NCI-H146 (cell line): ENCODE measurements around the gene TMEM248.
"Not testable (repeated sequence)": the region's sequence is repeated elsewhere in the genome, so short reads cannot be mapped to it uniquely, and the experiment has no call there.

Source experiments
- DNase-seq: peaks from one replicate; lab custom pipeline; 2025; lab: John Stamatoyannopoulos, UW

TMEM248 gene, protein sequence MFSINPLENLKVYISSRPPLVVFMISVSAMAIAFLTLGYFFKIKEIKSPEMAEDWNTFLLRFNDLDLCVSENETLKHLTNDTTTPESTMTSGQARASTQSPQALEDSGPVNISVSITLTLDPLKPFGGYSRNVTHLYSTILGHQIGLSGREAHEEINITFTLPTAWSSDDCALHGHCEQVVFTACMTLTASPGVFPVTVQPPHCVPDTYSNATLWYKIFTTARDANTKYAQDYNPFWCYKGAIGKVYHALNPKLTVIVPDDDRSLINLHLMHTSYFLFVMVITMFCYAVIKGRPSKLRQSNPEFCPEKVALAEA

DNA sequence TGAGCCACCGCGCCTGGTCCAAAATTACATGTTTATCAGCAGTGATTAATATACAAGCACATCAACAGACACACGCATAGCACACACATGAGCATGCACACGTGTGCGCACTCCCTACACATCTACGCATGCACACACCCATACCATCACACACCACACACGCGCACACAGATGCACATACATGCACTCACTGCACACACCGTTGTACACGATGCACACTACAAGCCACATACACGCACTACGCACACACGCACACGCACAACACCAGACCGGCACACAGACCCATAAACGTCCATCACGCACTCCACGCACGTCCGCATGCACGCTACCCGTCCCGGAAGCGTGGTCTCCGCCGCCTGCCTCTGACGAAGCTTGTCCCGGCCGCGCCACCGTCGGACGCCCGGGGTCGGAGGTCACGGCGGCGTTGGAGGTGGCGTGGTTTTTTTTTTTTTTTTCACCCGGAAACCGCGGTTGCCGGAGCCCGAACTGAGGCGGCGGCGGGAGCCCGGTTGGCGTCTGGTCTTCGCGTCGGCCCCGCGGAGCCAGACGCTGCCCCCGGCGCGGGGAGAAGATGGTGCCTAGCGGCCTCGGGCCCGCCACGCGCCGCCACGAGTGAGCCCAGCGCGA, at the start of gene TMEM248:
Gene TMEM248 (plus strand): TSS at position 457 of the 627 bp plus-strand sequence. CDS start 20,641 bp downstream, outside the sequence.
- peak; percentile 90 for DNase-seq

DNA sequence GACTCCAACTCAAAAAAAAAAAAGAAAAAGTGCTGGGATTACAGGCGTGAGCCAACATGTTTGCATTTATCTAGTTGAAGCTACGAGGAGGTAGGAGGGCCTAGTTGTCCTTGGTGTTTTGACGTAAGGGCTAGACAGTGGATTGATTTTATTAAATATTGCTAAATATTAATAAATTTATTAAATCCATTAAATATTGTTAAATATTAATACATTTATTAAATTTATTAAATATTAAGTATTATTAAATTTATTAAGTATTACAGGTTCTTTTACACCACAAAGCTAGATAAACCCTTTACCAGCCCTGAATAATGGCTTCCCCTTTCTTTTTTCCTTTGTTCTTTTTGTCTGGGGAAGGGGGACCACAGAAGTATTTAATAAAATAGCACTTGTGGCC, 47.5 kb upstream of the TMEM248 start:
- DNase-seq, result no peak

- DNase-seq, result no peak
Measured at GRCh38 chr7:66877577-66878300, 43.3 kb upstream of the TMEM248 start.

GRCh38 chr7:66878301-66878685, 42.7 kb upstream of the TMEM248 start:
- not testable (repeated sequence) for DNase-seq

- no peak for DNase-seq
Measured at GRCh38 chr7:66880053-66880452, 41.0 kb upstream of the TMEM248 start.

DNA sequence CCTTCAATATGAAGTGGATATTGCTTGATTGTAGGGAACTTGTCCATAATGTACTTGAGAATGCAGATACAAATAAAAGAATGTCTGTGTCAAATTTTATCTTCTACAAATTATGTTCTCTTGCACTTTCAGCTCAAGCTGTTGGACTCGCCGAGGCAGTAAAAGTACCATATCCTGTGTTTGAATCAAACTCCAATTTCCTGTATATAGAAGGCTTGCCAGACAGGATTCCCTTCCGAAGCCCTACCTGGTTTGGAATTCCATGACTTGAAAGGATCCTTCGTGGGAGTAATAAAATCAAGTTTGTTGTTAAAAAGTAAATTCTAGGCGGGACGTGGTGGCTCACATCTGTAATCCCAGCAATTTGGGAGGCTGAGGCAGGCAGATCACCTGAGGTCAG, 40.4 kb upstream of the TMEM248 start:
- DNase-seq, result not testable (repeated sequence)

DNA sequence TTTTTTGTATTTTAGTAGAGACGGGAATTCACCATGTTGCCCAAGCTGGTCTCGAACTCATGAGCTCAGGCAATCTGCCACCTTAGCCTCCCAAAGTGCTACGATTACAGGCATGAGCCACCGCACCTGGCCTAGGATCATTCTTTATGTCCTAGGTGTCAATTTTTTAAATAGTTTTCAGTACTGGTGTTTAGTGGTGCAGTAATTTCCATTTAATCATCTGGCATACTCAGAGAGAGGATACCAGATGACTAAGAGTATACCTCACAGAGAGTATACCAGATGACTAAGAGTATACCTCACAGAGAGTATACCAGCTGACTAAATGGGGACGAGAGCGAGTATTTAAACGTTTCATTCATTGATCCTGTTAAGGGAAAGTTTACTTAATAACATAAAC, 37.3 kb upstream of the TMEM248 start:
- no peak for DNase-seq

- DNase-seq, result not testable (repeated sequence)
Measured at GRCh38 chr7:66884556-66884955, 36.5 kb upstream of the TMEM248 start.

DNA sequence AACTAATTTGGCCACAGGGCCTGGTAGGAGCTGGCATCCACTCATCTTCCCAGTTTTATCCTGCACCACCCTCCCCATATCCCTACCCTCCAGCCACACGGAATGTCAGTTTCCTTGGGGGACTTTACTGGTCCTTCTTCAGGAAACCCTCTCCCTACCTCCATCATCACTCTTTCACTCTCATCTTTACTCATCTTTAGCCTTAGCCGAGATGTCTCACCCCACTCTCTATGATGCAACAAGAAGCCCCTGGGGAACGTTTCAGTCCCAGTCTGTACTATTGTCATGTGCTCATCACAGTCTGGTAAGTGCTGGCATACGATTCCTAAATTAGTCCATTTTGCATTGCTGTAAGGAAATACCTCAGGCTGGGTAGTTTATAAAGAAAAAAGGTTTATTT, 34.9 kb upstream of the TMEM248 start:
- no peak for DNase-seq

DNA sequence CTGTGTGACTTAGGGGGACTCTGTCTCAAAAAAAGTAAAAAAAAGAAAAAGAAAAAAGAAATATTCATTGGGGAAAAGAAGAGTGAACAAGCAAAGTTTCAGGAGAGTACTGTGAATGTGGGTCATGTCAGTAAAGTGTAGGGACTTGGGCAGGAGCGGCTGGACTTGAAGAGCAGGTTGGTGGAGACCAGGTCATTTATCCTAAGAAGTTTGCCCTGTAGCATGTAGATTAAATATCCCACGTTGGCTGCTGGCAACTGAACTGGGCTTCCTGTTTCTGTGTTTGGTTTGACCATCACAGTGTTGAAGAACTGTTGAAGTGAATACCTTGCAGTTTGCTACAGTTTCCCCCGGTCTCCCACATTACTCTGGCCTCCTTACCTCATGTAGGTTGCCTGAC, 32.8 kb upstream of the TMEM248 start:
- not testable (repeated sequence) for DNase-seq

DNA sequence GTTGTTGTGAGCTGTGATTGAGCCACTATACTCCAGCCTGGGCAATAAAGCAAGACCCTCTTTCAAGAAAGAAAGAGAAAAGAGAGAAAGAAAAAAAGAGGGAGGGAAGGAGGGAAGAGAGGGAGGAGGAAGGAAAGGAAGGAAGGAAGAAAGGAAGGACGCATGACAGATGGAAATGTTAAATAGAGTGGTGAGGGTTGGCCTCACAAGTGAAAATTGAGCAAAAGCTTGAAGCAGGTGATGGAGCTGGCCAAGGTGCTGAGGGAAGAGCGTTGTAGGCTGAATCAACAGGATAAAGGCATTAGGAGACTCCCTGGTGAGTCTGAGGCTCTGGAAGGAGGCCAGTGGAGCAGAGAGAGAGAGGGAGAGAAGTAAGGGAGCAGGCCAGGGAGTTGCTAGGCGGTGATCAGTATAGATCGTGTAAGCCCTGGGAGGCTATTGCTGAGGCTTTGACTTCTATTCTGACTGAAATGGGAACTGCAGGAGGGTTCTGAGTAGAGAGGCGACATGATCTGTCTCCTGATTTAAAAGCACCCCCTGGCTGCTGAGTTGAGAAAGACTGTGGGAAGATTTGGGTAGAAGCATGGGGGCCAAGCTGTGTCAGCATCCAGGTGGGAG, 26.5 kb upstream of the TMEM248 start:
- no peak for DNase-seq

DNA sequence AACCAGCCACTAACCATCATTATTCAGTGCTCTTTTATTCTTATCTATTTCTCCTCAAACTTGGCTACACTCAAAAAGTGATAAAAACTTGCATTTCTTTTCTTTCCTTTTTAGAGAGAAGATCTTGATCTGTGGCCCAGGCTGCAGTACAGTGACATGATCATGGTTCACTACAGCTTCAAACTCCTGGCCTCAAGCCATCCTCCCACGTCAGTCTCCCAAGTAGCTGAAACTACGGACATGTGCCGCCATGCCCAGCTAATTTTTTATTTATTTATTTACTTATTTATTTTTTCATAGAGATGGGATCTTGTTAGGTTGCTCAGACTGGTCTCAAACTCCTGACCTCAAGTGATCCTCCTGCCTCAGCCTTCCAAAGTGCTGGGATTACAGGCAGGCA, 24.6 kb upstream of the TMEM248 start:
- no peak for DNase-seq

DNA sequence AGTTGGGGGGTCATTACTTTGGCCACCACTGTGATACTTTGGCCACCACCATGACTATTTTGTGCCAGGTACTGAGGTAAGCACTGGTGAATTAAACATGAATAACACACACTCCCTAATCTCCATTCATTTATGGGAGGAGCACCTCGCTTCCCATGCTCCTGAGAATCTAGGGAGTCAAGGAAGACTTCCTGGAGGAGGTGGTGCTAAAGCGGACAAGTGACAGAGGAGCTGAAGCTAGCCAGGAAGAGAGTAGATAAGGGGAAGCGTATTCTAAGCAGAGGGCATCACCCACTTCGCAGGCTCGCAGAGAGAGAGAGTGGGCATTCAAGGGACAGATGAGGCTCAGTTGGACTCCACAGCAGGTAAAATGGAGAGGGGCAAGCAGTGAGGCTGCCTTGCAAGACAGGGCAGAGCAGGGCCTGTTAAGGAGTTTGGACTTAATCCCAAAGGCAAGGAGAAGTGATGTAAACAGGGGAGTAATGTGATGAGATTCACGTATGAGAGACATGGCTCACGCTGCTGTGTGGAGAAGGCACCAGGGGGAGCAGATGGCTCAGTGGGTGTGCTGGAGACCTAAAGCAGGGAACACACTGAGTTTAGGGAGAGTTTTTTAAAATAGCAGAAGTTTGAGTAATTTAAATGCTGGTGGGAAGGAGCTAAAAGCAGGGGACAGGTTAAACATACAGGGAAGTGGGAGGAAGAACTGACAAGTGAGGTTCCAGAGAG, 21.3 kb upstream of the TMEM248 start:
- no peak for DNase-seq

DNA sequence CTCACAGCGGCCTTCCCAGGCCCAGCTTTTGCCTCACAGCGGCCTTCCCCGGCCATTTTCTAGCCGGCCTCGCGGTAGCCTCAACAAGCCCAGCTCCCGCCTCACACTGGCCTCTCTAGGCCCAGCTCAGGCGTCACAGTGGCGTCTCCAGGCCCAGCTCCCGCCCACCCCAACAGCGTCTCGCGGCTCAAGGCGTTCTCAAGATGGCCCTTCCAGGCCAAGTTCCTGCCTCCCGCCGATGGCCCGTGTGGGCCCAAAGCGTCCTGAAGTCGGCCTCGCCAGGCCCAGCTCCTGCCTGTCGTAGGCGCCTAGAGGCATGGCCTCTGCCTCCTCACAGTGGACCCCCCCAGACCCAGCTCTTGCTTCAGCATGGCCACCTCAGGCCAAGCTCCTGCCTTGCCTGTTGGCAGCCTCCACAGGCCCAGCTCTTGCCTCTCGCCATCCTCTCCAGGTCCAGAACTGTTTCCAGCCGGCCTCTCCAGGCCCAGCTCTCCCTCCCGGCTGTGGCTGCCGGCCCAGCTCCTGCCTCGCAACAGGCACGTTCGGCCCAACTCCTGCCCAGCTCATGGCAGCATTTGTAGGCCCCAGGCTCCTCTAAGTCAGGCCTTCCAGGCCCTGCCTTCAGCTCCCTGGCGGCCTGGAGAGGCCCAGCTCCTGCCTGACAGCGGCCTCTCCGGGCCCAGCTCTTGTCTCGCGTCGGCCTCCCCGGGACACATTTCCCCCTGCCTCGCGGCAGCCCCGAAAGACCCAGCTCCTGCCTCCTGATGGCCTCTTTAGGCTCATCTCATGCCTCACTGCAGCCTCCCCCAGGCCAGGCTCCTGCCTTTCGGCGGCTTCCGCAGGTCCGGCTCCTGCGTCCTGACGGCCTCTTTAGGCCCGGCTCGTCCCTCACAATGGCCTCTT, 18.8 kb upstream of the TMEM248 start:
- DNase-seq, result no peak

- DNase-seq, result no peak
Measured at GRCh38 chr7:66902844-66903180, 18.2 kb upstream of the TMEM248 start.

- DNase-seq, result no peak
Measured at GRCh38 chr7:66903360-66904062, 17.5 kb upstream of the TMEM248 start.

DNA sequence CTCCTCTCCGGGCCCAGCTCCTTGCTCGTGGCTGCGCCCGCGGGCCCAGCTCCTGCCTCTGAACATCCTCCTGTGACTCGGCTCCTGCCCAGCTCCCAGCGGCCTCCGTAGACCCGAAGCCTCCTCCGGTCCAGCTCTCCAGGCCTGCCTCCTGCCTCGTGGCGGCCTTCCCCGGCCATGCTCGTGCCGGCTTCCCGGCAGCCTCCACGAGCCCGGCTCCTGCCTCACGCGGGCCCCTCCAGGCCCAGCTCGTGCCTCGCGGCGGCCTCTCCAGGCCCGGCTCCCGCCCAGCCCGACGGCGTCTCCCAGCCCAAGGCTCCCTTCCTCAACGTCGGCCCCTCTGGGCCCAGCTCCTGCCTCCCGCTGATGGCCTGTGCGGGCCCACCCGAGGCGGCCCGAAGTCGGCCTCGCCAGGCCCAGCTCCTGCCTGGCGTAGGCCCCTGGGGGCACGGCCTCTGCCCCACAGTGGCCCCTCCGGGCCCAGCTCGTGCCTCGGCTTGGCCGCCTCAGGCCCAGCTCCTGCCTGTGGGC, 16.9 kb upstream of the TMEM248 start:
- DNase-seq, result no peak

GRCh38 chr7:66905278-66905677, 15.7 kb upstream of the TMEM248 start:
- no peak for DNase-seq

- no peak for DNase-seq
Measured at GRCh38 chr7:66905689-66906088, 15.3 kb upstream of the TMEM248 start.

GRCh38 chr7:66907731-66908130, 13.3 kb upstream of the TMEM248 start:
- no peak for DNase-seq
